ENCODE data around the gene TTLL1. TPM values are rescaled to one million over a fixed set of nuclear protein-coding genes. Genes with fewer than 3 reads are reported as not detected.

TTLL1 gene
- total and polyA plus RNA-seq, 4 donors, result 0.50 to 2.2 (median 1.1) TPM

DNA sequence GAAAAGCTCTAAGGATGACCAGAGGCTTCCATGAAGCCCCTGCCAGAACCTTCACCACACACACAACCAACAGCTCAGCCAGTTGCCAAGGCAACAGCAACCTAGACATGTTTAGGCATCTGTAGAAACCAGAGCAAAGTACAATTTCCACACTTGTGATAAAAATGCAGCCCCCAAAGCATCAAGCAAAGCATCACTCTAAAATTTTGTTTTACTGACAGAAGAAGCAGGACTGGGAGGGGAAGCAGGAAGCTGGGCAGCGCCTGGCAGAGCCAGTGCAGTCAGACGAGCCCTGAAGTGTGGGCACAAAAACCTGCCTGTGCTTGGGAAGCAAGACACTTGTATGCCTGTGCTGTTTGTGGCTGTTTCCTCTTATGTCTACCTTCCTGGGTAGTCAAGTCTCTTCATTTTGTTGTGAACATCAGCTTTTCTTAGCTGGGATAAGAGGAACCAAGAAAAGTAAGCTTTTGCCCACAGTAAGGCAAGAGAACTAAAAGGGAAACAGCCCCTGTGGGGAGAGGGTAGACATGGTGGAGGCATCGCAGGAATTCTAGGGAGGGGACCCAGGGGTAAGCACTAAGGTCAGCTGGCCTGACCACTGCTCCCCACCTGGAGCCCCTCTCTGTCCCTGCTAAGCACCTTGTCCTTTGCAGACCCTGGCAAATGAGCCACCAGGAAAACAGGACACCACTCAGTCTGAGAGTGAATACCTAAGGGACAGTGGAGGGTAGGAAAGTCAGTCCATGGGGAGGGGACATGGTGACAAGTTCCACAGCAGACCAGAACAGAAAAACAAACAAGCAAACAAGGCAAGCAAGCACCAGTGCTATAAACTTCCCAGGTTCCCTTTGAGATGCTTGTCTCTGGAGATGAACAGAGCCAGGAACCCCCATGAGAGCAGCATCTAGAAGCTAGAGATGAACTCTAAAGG is 87.7 kb downstream of the TTLL1 start:
- H3K4me1 ChIP-seq (ENCODE audit: control insufficient read depth in 4 of 4, insufficient read depth in 4 of 4, low read length in 3 of 4), result peaks cover 17 to 38% (median 28%) of the 10 kb centered on the region in 4 donors
- H3K4me3 ChIP-seq (ENCODE audit: low read depth in 1 of 3, low read length in 3 of 3), result no peak overlapping the region
- H3K36me3 ChIP-seq (ENCODE audit: control insufficient read depth in 4 of 4, insufficient read depth in 3 of 4, low read depth in 1 of 4, low read length in 3 of 4), result no peaks in the 10 kb centered on the region
- H3K27me3 ChIP-seq (ENCODE audit: control insufficient read depth in 4 of 4, insufficient read depth in 4 of 4, low read length in 3 of 4), result no peaks in the 10 kb centered on the region
- H3K27ac ChIP-seq (ENCODE audit: low read depth in 1 of 2, low read length in 2 of 2), result peak overlapping the region in 1 of 2 donors; percentile 19
- H3K9ac ChIP-seq (ENCODE audit: low read depth in 1 of 2, low read length in 2 of 2), result no peak overlapping the region
- no peaks in the 10 kb centered on the region for H3K9me3 ChIP-seq (ENCODE audit: control insufficient read depth in 4 of 4, low read length in 3 of 4)
- DNase-seq (ENCODE audit: low spot score), result no peak
- no peak for TF ChIP-seq SP1 (IDR thresholded peaks at IDR 0.05)
- no peak for TF ChIP-seq ZBTB33 (IDR thresholded peaks at IDR 0.05)
- TF ChIP-seq, protein P1, sequence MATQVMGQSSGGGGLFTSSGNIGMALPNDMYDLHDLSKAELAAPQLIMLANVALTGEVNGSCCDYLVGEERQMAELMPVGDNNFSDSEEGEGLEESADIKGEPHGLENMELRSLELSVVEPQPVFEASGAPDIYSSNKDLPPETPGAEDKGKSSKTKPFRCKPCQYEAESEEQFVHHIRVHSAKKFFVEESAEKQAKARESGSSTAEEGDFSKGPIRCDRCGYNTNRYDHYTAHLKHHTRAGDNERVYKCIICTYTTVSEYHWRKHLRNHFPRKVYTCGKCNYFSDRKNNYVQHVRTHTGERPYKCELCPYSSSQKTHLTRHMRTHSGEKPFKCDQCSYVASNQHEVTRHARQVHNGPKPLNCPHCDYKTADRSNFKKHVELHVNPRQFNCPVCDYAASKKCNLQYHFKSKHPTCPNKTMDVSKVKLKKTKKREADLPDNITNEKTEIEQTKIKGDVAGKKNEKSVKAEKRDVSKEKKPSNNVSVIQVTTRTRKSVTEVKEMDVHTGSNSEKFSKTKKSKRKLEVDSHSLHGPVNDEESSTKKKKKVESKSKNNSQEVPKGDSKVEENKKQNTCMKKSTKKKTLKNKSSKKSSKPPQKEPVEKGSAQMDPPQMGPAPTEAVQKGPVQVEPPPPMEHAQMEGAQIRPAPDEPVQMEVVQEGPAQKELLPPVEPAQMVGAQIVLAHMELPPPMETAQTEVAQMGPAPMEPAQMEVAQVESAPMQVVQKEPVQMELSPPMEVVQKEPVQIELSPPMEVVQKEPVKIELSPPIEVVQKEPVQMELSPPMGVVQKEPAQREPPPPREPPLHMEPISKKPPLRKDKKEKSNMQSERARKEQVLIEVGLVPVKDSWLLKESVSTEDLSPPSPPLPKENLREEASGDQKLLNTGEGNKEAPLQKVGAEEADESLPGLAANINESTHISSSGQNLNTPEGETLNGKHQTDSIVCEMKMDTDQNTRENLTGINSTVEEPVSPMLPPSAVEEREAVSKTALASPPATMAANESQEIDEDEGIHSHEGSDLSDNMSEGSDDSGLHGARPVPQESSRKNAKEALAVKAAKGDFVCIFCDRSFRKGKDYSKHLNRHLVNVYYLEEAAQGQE (IDR thresholded peaks at IDR 0.05), result no peak
- TF ChIP-seq FOXA2 (IDR thresholded peaks at IDR 0.05), result no peak
- no peak for TF ChIP-seq HNF4G (IDR thresholded peaks at IDR 0.05)
- TF ChIP-seq TAF1 (conservative IDR thresholded peaks at IDR 0.05), result no peak
- no peak for TF ChIP-seq CTCF (IDR thresholded peaks at IDR 0.05; ENCODE audit: low read depth, low read length, missing input control)
- 63% methylated on average over 3 of the region's 3 CpGs for WGBS

DNA sequence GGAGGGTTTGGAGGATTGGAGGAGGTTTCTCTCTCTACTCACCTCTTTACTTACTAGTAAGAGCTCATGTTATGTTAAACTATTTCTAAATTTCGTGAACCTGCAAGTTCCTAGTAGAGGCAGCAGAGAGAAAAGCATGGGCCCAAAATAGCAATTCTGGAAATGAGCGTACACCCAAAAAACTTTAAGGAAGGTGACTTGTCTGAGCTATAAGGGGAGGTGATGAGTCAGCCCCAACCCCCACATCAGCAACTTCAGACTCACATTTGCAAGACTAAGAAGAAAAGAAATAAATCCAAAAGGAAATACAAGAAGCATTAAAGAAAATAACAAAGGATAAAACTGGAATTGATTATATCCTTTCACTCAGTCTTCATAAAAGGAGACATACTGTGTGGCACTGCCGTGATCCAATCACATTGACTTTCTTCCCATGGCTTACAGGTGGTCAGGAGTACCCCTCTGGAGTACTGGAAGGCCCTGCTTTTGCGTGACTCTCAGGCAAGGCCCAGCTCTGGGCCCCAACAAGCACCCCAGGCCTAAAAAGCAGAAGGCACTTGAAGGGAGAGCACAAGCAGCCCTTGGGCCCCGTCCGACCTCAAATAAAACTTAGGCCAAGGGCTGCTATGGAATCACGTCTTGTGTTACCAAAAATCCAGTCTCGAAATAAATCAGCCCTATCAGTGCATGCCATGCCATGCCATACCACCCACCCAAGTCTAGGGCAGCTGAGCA is 88.6 kb downstream of the TTLL1 start:
- DNase-seq (ENCODE audit: low spot score), result no peak
- H3K9ac ChIP-seq (ENCODE audit: low read depth in 1 of 2, low read length in 2 of 2), result no peak overlapping the region
- H3K36me3 ChIP-seq (ENCODE audit: control insufficient read depth in 4 of 4, insufficient read depth in 3 of 4, low read depth in 1 of 4, low read length in 3 of 4), result no peaks in the 10 kb centered on the region
- peaks cover 25 to 45% (median 31%) of the 10 kb centered on the region in 4 donors for H3K4me1 ChIP-seq (ENCODE audit: control insufficient read depth in 4 of 4, insufficient read depth in 4 of 4, low read length in 3 of 4)
- no peaks in the 10 kb centered on the region for H3K27me3 ChIP-seq (ENCODE audit: control insufficient read depth in 4 of 4, insufficient read depth in 4 of 4, low read length in 3 of 4)
- no peak for TF ChIP-seq MAX (IDR thresholded peaks at IDR 0.05)
- no peak for TF ChIP-seq YY1 (IDR thresholded peaks at IDR 0.05)
- no peak for TF ChIP-seq RAD21 (IDR thresholded peaks at IDR 0.05)
- TF ChIP-seq GABPA (IDR thresholded peaks at IDR 0.05 in 1 of 2, conservative IDR thresholded peaks at IDR 0.05 in 1 of 2), result no peak
- TF ChIP-seq FOXA2 (IDR thresholded peaks at IDR 0.05), result no peak
- TF ChIP-seq TAF1 (conservative IDR thresholded peaks at IDR 0.05), result no peak
- TF ChIP-seq FOXA1 (IDR thresholded peaks at IDR 0.05), result no peak
- no peak for TF ChIP-seq CTCF (IDR thresholded peaks at IDR 0.05; ENCODE audit: low read depth, low read length, missing input control)
- TF ChIP-seq JUND (IDR thresholded peaks at IDR 0.05), result no peak
- TF ChIP-seq SP1 (IDR thresholded peaks at IDR 0.05), result no peak
- TF ChIP-seq HNF4G (IDR thresholded peaks at IDR 0.05), result no peak
- peak overlapping the region in 1 of 2 donors; percentile 4 for H3K27ac ChIP-seq (ENCODE audit: low read depth in 1 of 2, low read length in 2 of 2)
- no peaks in the 10 kb centered on the region for H3K9me3 ChIP-seq (ENCODE audit: control insufficient read depth in 4 of 4, low read length in 3 of 4)
- no peak overlapping the region for H3K4me3 ChIP-seq (ENCODE audit: low read depth in 1 of 3, low read length in 3 of 3)
- WGBS, result 88% methylated on average over 8 of the region's 8 CpGs

Measured in liver (tissue), 9 donors.